LNCaP clone FGC (cell line): ENCODE measurements around the gene CAPNS2.

Experiments
- DNase-seq: peaks from one replicate; pipeline ENCODE4 v3.0.0-alpha.2; 2011; ENCODE audit warnings: low read depth
- H3K4me3 ChIP-seq: 2 replicates; pipeline ENCODE4 v1.5.1; 2011; ENCODE audit warnings: mild to moderate bottlenecking, low read depth, low read length, control low read depth
- CTCF ChIP-seq: IDR thresholded peaks from 2 replicates; pipeline ENCODE4 v1.5.1; 2012; ENCODE audit warnings: mild to moderate bottlenecking; ENCODE audit not compliant: control insufficient read depth, insufficient read depth; ENCODE audit errors: extremely low read depth

CAPNS2 gene

GRCh38 chr16:55566432-55567175 lies at the start of gene CAPNS2:
CAPNS2 (plus strand) TSS chr16:55566684; CDS start chr16:55566757, 73 bp downstream.
- DNase-seq = no peak
- H3K4me3 ChIP-seq = no peak within 1 kb of the TSS
- TF ChIP-seq CTCF = no peak

- H3K4me3 ChIP-seq = no peak overlapping the region
- no peak for TF ChIP-seq CTCF
- DNase-seq = no peak
These were observed 44.7 kb upstream of the CAPNS2 start for GRCh38 chr16:55521792-55522191.

- H3K4me3 ChIP-seq = no peak overlapping the region
- no peak for TF ChIP-seq CTCF
- DNase-seq = no peak
These were observed 40.0 kb upstream of the CAPNS2 start for GRCh38 chr16:55526441-55526840.

GRCh38 chr16:55527885-55528284 lies 38.6 kb upstream of the CAPNS2 start:
- no peak for DNase-seq
- no peak overlapping the region for H3K4me3 ChIP-seq
- no peak for TF ChIP-seq CTCF

GRCh38 chr16:55529018-55529417 lies 37.5 kb upstream of the CAPNS2 start:
- TF ChIP-seq CTCF = no peak
- no peak for DNase-seq
- H3K4me3 ChIP-seq = no peak overlapping the region

GRCh38 chr16:55530316-55530856 lies 36.1 kb upstream of the CAPNS2 start:
- TF ChIP-seq CTCF = no peak
- DNase-seq = no peak
- no peak overlapping the region for H3K4me3 ChIP-seq

- TF ChIP-seq CTCF = no peak
- no peak overlapping the region for H3K4me3 ChIP-seq
- no peak for DNase-seq
These were observed 34.3 kb upstream of the CAPNS2 start for GRCh38 chr16:55532227-55532626.
